HG03469 (cell line): ENCODE results near the gene GFRA1.
"Not testable (repeated sequence)": the region's sequence is repeated elsewhere in the genome, so short reads cannot be mapped to it uniquely, and the experiment has no call there.

Source experiments
- ATAC-seq: cut with Tn5 transposase; IDR thresholded peaks from one replicate; pipeline ENCODE4 v1.9.1; 2021; ENCODE audit warnings: mild to moderate bottlenecking, moderate library complexity, moderate number of reproducible peaks; ENCODE audit not compliant: unreplicated experiment

GFRA1 gene

DNA sequence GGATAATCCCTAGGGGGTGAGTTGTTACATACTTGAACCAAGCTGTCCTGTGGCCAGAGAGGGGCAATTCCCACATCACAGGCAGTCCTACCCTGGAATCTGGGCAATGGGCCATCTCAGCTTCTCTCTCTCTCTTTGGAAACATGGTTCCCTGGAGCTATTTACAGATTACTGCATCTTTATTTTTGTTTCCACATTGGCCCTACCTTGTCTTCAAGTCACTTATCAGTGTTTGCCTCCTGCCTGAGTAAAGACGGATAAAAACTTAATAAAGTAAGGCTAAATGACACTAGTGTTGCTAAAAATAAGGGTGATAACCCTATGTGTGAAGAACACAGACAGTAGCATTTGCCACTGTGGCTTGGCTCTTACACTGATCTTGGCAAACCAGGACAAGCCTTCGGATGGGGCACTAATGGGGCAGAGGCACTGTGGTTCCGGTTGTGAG is 228.2 kb downstream of the GFRA1 start:
- no peak for ATAC-seq

- ATAC-seq: no peak
Observed at GRCh38 chr10:116043861-116044260, 229.1 kb downstream of the GFRA1 start.

GRCh38 chr10:116043304-116043703 is 229.7 kb downstream of the GFRA1 start:
- no peak for ATAC-seq

DNA sequence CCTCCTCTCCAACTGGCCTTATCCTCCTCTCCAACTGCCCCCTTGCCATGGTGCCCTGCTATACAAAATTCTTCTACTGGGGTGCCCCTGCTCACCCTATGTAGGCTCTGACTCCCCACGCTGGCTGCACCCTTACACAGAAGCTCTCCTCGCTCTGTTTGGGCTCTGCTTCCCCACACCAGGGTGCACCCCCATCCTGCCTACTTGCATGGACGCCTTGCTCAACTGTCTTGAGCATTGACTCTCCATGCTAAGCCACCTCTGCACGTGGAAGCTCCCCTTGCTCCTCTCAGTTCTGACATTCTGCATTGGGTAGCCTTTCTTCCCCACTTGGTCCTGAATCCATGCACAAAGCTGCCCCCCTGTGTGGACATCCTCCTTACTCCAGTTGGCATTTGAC is 231.1 kb downstream of the GFRA1 start:
- ATAC-seq: no peak

- no peak for ATAC-seq
Observed at GRCh38 chr10:116039612-116040011, 233.4 kb downstream of the GFRA1 start.

DNA sequence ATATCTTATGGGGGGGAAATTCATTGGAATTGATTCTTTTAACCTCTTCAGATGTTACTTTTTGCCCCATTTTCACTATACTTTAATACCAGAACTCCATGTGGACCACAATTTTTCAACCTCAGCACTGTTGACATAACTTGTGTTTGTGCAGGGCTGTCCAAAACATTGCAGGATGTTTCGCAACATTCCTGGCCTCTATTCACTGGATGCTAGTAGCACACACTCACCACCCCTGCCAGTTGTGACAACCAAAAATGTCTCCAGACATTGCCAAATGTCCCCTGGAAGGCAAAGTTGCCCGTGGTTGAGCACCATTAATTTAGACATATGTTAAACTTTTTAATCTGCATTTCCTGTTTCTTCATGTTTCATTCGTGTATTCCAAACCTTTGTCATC is 234.7 kb downstream of the GFRA1 start:
- ATAC-seq: no peak

- not testable (repeated sequence) for ATAC-seq
Observed at GRCh38 chr10:116035406-116035805, 237.6 kb downstream of the GFRA1 start.

DNA sequence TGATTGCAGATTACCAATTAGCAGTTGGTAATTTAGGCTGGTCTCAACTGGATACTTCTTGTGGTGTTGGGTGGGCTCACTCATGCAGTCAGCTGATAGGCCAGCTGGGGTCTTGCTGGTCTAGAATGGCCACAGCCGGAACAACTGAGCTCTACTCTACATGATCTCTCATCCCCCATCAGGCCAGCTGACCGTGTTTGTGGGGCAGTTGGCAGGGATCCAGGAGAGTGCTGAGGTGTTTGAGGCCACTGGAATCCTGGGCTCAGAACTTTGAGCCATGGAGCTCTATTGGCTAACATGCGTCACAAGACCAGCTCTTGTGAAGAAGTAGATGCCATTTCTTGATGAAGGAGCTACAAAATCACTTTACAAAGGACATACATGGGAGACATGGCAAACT is 242.4 kb downstream of the GFRA1 start:
- ATAC-seq: no peak

DNA sequence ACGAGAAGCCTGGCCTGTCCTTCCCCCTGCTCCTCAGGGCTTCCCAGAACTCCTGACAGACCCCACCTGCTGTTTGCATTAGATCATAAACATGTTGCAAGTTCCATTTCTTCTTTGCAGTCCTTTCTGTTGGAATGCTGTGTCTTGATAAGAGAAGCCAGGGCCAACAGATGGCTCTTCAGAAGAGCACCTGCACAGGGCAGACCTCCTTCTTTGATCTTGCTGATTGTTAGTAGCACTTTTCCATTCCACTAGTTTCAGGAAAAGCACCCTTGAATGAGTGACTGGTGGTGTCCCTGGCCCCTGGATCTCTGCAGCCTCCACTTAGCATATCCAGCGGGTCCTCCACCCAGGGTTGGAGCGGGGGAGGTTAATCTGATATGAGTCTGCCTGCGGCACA is 243.2 kb downstream of the GFRA1 start:
- ATAC-seq: no peak

DNA sequence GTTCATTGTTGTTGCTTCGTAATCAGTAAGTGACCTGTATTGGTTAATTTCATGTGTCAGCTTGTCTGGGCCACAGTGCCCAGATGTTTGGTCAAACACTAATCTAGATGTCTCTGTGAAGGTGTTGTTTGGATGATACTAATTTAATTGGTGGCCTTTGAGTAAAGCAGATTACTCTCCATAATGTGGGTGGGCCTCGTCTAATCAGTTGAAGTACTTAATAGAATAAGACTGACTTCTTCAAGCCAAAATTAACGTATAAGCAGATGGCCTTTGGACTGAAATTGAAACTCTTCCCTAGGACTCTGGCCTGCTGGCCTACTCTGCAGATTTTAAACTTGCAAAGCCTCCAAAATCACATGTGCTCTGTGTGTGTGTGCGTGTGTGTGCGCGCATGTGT is 245.7 kb downstream of the GFRA1 start:
- no peak for ATAC-seq

- ATAC-seq: no peak
Observed at GRCh38 chr10:116026725-116027124, 246.3 kb downstream of the GFRA1 start.

DNA sequence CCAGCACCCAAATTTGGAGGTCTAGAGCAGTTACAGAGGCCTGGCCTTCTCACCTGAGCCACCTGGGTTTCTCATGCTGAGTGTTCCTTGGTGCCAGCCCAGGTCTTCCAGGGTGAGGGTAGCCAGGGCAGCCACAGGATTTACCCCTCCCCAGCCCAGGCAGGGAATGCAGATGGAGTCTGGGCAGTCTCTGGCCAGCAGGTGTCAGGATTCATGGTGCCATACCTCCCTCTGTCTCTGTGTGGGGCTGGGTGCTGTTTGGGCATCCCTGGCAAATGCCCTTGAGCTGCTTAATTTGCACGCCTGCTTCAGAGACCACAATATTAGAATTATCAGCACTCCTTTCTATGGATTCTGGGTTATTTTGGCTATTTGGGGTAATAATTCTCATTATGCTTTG is 246.7 kb downstream of the GFRA1 start:
- no peak for ATAC-seq

GRCh38 chr10:116024271-116024878 is 248.6 kb downstream of the GFRA1 start:
- ATAC-seq: no peak

- ATAC-seq: no peak
Observed at GRCh38 chr10:116017405-116017804, 255.6 kb downstream of the GFRA1 start.

- ATAC-seq: no peak
Observed at GRCh38 chr10:116015583-116016333, 257.2 kb downstream of the GFRA1 start.

DNA sequence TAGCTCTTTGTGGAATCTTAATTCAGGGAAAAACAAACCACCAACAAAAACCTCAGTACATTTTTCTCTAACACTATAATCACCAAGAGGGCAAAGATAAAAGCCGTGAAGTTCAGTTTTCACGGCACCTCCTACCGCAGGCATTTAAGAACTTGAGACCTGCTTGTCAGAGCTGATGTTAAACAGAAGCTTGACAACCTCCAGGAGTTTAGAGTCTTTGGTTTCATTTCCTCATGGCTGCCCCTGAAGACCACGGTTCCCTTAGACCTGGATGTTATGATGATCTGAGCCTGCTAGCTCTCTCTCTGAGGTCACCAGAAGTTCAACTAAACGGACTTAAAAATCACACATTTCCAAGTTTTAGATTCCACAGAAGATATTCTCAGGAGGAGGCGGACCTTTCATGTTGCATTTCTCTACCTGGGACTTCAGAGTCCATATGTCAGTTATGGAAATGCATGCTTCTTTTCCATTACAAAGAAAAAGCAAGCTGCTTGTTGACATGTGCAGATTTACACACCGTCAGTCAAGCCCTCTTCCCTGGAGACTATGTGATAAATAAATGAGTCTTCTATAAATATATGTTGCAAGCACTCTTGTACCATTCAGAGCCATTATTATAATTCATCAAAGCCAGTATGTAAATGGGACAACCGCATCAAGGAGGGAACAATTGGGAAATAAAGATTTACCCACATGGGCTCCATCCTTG is 258.0 kb downstream of the GFRA1 start:
- no peak for ATAC-seq

- no peak for ATAC-seq
Observed at GRCh38 chr10:116014326-116014725, 258.7 kb downstream of the GFRA1 start.

GRCh38 chr10:116011929-116012328 is 261.1 kb downstream of the GFRA1 start:
- no peak for ATAC-seq

GRCh38 chr10:116007256-116007891 is 265.6 kb downstream of the GFRA1 start:
- ATAC-seq: no peak
